Progenitor cell of endocrine pancreas (in vitro differentiated cells): ENCODE results near the gene SFSWAP. TPM values are rescaled to one million over a fixed set of nuclear protein-coding genes. Genes with fewer than 3 reads are reported as not detected.
A peak's percentile ranks its signal among the peaks of the same experiment; 100 is the strongest.

Source experiments
- DNase-seq: peaks from one replicate; pipeline ENCODE4 v3.0.0; 2021; ENCODE audit warnings: low spot score; ENCODE audit not compliant: unreplicated experiment
- H3K27ac Mint-ChIP-seq: 2 replicates; pipeline ENCODE4 v1.8.0; 2021; ENCODE audit warnings: mild to moderate bottlenecking, moderate library complexity, mixed read lengths
- H3K27me3 Mint-ChIP-seq: 2 replicates; pipeline ENCODE4 v1.8.0; 2021; ENCODE audit warnings: mixed read lengths
- H3K36me3 Mint-ChIP-seq: 2 replicates; pipeline ENCODE4 v1.8.0; 2022; ENCODE audit warnings: mixed read lengths; ENCODE audit not compliant: insufficient read depth
- H3K4me1 Mint-ChIP-seq: 2 replicates; pipeline ENCODE4 v1.8.0; 2021; ENCODE audit warnings: low read depth, mixed read lengths
- H3K4me3 Mint-ChIP-seq: 2 replicates; pipeline ENCODE4 v1.8.0; 2021; ENCODE audit warnings: low read depth, mild to moderate bottlenecking, moderate library complexity, mixed read lengths
- H3K9me3 Mint-ChIP-seq: 2 replicates; pipeline ENCODE4 v1.8.0; 2021; ENCODE audit warnings: low read depth, mixed read lengths
- CTCF ChIP-seq: fragments of 200-600 bp; sonication (generic); IDR thresholded peaks from one replicate; pipeline ENCODE4 v1.5.0; 2021; ENCODE audit warnings: antibody characterized with exemption, mild to moderate bottlenecking; ENCODE audit not compliant: unreplicated experiment
- total RNA-seq: library from RNA; stranded (reverse); gene quantifications from 2 replicates; pipeline ENCODE4 v1.2.1, GENCODE V29; 2021

SFSWAP gene
- total RNA-seq, 1 donor from 2014 or later = 62.1 TPM

- no peak overlapping the region for H3K4me3 Mint-ChIP-seq
- H3K9me3 Mint-ChIP-seq = no peaks in the 10 kb centered on the region
- no peaks in the 10 kb centered on the region for H3K27me3 Mint-ChIP-seq
- H3K4me1 Mint-ChIP-seq = no peaks in the 10 kb centered on the region
- no peak for TF ChIP-seq CTCF
- no peak for DNase-seq
- no peak overlapping the region for H3K27ac Mint-ChIP-seq
- peaks cover 11% of the 10 kb centered on the region for H3K36me3 Mint-ChIP-seq
Observed at GRCh38 chr12:131782061-131782460, 71.2 kb downstream of the SFSWAP start.

- Mint-ChIP-seq H3K9me3 (no peaks in the 10 kb centered on the region), H3K27me3 (no peaks in the 10 kb centered on the region), H3K4me3 (no peak overlapping the region), H3K36me3 (peaks cover 6% of the 10 kb centered on the region), H3K27ac (peak overlapping the region; percentile 21), H3K4me1 (no peaks in the 10 kb centered on the region)
- no peak for DNase-seq
- TF ChIP-seq CTCF = no peak
Observed at GRCh38 chr12:131783915-131784541, 73.1 kb downstream of the SFSWAP start.

GRCh38 chr12:131784909-131785762 is 74.2 kb downstream of the SFSWAP start:
- Mint-ChIP-seq H3K4me1 (no peaks in the 10 kb centered on the region), H3K27me3 (no peaks in the 10 kb centered on the region), H3K4me3 (no peak overlapping the region), H3K36me3 (peaks cover 9% of the 10 kb centered on the region), H3K9me3 (no peaks in the 10 kb centered on the region), H3K27ac (no peak overlapping the region)
- no peak for TF ChIP-seq CTCF
- no peak for DNase-seq

- Mint-ChIP-seq H3K9me3 (no peaks in the 10 kb centered on the region), H3K4me3 (no peak overlapping the region), H3K36me3 (peaks cover 14% of the 10 kb centered on the region), H3K27me3 (no peaks in the 10 kb centered on the region), H3K27ac (no peak overlapping the region), H3K4me1 (no peaks in the 10 kb centered on the region)
- no peak for DNase-seq
- no peak for TF ChIP-seq CTCF
Observed at GRCh38 chr12:131785763-131786330, 75.0 kb downstream of the SFSWAP start.

- Mint-ChIP-seq H3K4me1 (no peaks in the 10 kb centered on the region), H3K27ac (no peak overlapping the region), H3K27me3 (no peaks in the 10 kb centered on the region), H3K36me3 (peaks cover 16% of the 10 kb centered on the region), H3K4me3 (no peak overlapping the region), H3K9me3 (no peaks in the 10 kb centered on the region)
- DNase-seq = no peak
- TF ChIP-seq CTCF = no peak
Observed at GRCh38 chr12:131786331-131786730, 75.4 kb downstream of the SFSWAP start.
